Activated CD4-positive, alpha-beta T cell treated with anti-CD3 and anti-CD28 coated beads for 36 hours (primary cell): Measurements from ENCODE around the gene IGF2. TPM values are rescaled to one million over a fixed set of nuclear protein-coding genes. Genes with fewer than 3 reads are reported as not detected.

Source experiments
- ATAC-seq: fragments of 200-7000 bp; cut with Tn5 transposase; one replicate; pipeline ENCODE4 v1.10.0; 2021; ENCODE audit warnings: mild to moderate bottlenecking, moderate library complexity
- CTCF ChIA-PET: fragments of 350-600 bp; sonication (Branson Sonifier 250); formaldehyde crosslinking; loops from one replicate; lab custom pipeline; 2021; ENCODE audit warnings: antibody characterized with exemption; lab: Charles Lee
- POLR2A ChIA-PET: fragments of 350-600 bp; sonication (Branson Sonifier 250); formaldehyde crosslinking; loops from one replicate; lab custom pipeline; 2021; ENCODE audit warnings: antibody characterized with exemption, inconsistent platforms; lab: Charles Lee
- DNase-seq: peaks from one replicate; pipeline ENCODE4 v3.0.0-alpha.2; 2020
- H3K27ac Mint-ChIP-seq: one replicate; pipeline ENCODE4 v1.8.0; 2021; ENCODE audit warnings: mixed read lengths
- H3K27me3 Mint-ChIP-seq: one replicate; pipeline ENCODE4 v1.8.0; 2021; ENCODE audit warnings: mixed read lengths
- H3K36me3 Mint-ChIP-seq: one replicate; pipeline ENCODE4 v1.8.0; 2021; ENCODE audit warnings: low read depth, mixed read lengths
- H3K4me1 Mint-ChIP-seq: one replicate; pipeline ENCODE4 v1.8.0; 2021; ENCODE audit warnings: mixed read lengths
- H3K4me3 Mint-ChIP-seq: one replicate; pipeline ENCODE4 v1.8.0; 2021; ENCODE audit warnings: mild to moderate bottlenecking, moderate library complexity, mixed read lengths
- H3K9me3 Mint-ChIP-seq: one replicate; pipeline ENCODE4 v1.8.0; 2021; ENCODE audit warnings: low read depth, mixed read lengths
- intact Hi-C, 2 experiments: fragments of 100-400 bp; cut with DNase I in 1 of 2; cut with micrococcal nuclease in 1 of 2; formaldehyde crosslinking; loops; one replicate each; pipeline versions ENCODE4 v1.14.2 to v1.15.1; 2022 to 2024; cut with DNase I, micrococcal nuclease
- total RNA-seq, 2 experiments: library from RNA; stranded (reverse); gene quantifications; one replicate each; pipeline ENCODE4 v1.2.3, GENCODE V29; 2021

The IGF2 gene
- total RNA-seq, 2 experiments from 2014 or later, result 8.6 to 9.2 TPM

DNA sequence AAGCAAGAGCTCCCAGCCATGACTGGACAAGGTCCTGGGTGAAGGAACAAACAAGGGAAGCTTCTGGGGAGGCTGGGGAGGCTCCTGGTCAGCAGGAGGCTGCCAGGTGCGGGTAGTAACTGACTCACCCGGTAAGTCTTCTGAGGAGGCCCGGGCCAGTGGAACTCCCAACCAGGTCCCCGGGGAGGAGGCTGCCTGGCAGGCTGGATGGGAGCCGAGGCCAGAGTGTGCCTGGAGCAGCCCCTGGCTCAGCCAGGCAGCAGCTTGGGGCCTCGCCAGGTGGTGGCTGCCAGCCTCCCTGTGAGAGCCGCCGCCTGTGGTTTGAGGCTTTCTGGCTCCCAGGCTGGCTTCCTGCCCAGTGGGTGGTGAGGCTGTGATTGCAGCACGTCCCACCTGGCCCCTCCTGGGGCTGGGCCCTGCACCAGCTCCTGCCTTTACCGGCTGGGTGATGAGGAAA is 46.2 kb downstream of the IGF2 start:
- ChIA-PET CTCF (interaction anchor here (0.5 to 1.5 kb wide), 8 partner anchors 16 to 737 kb away, joined by 3 to 5 read pairs (median 4); no protein-coding TSS in a partner anchor), POLR2A (no interaction called here)
- ATAC-seq (peak; percentile 34), DNase-seq (peak; percentile 73)
- Mint-ChIP-seq H3K36me3 (no peaks in the 10 kb centered on the region), H3K27me3 (no peaks in the 10 kb centered on the region), H3K9me3 (no peaks in the 10 kb centered on the region), H3K27ac (no peak overlapping the region), H3K4me1 (peaks cover 9% of the 10 kb centered on the region), H3K4me3 (no peak overlapping the region)
- intact Hi-C loops, result no loop called here

DNA sequence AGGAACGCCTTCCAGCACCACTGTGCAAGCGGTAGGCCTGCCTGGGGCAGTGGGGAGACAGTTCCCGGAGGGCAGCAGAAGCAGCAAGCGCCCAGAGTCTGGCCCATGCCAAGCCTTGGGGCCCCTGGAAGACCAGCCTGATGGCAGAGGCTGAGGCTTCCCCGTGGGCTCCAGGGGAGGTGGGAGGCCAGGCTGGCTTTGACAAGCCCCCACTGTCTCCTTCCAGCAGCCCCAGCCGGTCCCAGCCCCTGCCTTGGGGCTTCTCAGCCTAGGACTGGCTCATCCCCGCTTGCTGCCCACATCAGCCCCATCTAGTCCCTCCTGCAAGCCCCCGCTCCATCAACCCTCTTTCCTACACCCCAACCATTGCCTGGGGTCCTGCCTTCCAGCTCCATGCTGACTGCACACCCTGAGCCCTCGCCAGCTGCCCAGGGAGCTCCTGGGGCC is 46.7 kb downstream of the IGF2 start:
- intact Hi-C loops, result no loop called here

GRCh38 chr11:2091786-2092463 is 47.3 kb downstream of the IGF2 start:
- intact Hi-C loops, result no loop called here
- Mint-ChIP-seq H3K27me3 (no peaks in the 10 kb centered on the region), H3K4me1 (peaks cover 9% of the 10 kb centered on the region), H3K36me3 (no peaks in the 10 kb centered on the region), H3K9me3 (no peaks in the 10 kb centered on the region), H3K4me3 (no peak overlapping the region), H3K27ac (no peak overlapping the region)
- CTCF ChIA-PET, result interaction anchor here (0.6 to 1.4 kb wide), 4 partner anchors 15 to 738 kb away, joined by 3 to 4 read pairs (median 4); no protein-coding TSS in a partner anchor
- ATAC-seq, result no peak
- POLR2A ChIA-PET, result no interaction called here
- no peak for DNase-seq

More for the DNA sequence above, 46.7 kb downstream of the IGF2 start:
- Mint-ChIP-seq H3K4me1 (peaks cover 9% of the 10 kb centered on the region), H3K27ac (no peak overlapping the region), H3K27me3 (no peaks in the 10 kb centered on the region), H3K36me3 (no peaks in the 10 kb centered on the region), H3K9me3 (no peaks in the 10 kb centered on the region), H3K4me3 (no peak overlapping the region)
- POLR2A ChIA-PET, result no interaction called here
- CTCF ChIA-PET, result interaction anchor here (0.6 to 1.5 kb wide), 6 partner anchors 15 to 737 kb away, joined by 3 to 5 read pairs (median 4); no protein-coding TSS in a partner anchor
- ATAC-seq (no peak), DNase-seq (no peak)

- ATAC-seq, result no peak
- POLR2A ChIA-PET, result no interaction called here
- no peak overlapping the region for H3K27ac Mint-ChIP-seq
- CTCF ChIA-PET, result interaction anchor here (1.1 kb wide), 1 partner anchor 14 kb away, joined by 3 read pairs; no protein-coding TSS in a partner anchor
- intact Hi-C loops, result no loop called here
- H3K27me3 Mint-ChIP-seq, result no peaks in the 10 kb centered on the region
- no peaks in the 10 kb centered on the region for H3K36me3 Mint-ChIP-seq
- no peaks in the 10 kb centered on the region for H3K9me3 Mint-ChIP-seq
- H3K4me1 Mint-ChIP-seq, result peaks cover 9% of the 10 kb centered on the region
- DNase-seq, result no peak
- no peak overlapping the region for H3K4me3 Mint-ChIP-seq
Observed at GRCh38 chr11:2091112-2091746, 48.0 kb downstream of the IGF2 start.

DNA sequence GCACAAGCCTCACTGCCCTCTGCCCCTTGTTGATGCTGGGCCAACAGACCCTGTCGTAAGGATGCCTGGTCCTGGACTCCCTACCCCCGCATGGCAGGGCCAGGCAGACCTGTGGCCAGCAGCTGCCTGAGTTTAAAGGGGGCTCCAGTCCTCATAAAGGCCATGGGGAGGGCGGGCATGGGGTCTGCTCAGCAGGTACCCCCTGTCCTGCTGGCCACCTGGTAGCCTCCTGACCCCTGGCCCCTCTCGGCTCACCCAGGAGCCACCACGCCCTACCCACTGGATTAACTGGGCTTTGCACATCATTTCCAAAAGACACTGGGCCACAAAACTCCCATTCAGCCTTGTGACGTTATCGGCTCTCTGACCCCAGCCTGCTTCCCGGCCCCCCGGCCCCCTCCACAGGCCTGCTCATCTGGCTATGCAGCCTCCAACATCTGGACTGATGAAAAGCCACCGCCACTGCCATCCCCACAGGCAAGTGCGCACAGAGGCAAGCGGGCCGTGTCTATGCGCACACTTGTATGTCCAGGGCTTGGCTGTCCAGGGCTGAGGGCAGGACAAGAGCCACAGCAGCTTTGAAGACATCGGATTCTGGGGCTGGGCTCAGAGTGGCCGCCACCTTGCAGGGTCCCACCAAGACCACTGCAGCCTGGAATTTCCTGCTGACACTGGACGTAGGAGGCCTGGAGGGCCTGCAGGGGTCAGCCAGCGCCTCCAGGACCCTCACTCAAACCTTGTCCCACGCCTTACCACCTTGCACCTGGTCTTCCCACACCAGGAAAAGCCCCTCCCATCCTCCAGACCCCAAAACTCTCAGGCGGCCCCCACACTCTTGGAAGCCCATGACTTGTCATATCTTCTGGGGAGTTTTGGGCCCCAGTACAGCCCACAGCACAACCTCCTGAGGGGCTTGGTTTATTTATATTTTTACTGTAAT is 48.7 kb downstream of the IGF2 start:
- ChIA-PET POLR2A (no interaction called here), CTCF (interaction anchor here (1.1 to 1.3 kb wide), 3 partner anchors 13 to 51 kb away, joined by 3 read pairs; no protein-coding TSS in a partner anchor)
- H3K27ac Mint-ChIP-seq, result no peak overlapping the region
- ATAC-seq (no peak), DNase-seq (no peak)
- H3K4me1 Mint-ChIP-seq, result peaks cover 9% of the 10 kb centered on the region
- no peak overlapping the region for H3K4me3 Mint-ChIP-seq
- H3K36me3 Mint-ChIP-seq, result no peaks in the 10 kb centered on the region
- no peaks in the 10 kb centered on the region for H3K9me3 Mint-ChIP-seq
- intact Hi-C loops, result no loop called here
- no peaks in the 10 kb centered on the region for H3K27me3 Mint-ChIP-seq

- H3K27ac Mint-ChIP-seq, result no peak overlapping the region
- peaks cover 3% of the 10 kb centered on the region for H3K27me3 Mint-ChIP-seq
- CTCF ChIA-PET, result interaction anchor here (1.1 to 1.5 kb wide), 3 partner anchors 9 to 52 kb away, joined by 3 to 6 read pairs (median 3); no protein-coding TSS in a partner anchor
- H3K9me3 Mint-ChIP-seq, result no peaks in the 10 kb centered on the region
- peak; percentile 66 for DNase-seq
- POLR2A ChIA-PET, result no interaction called here
- no peak overlapping the region for H3K4me3 Mint-ChIP-seq
- intact Hi-C loops, result loop anchor here in 1 of 2 experiments (1.0 kb wide), 1 partner anchor 12 kb away; no protein-coding TSS in a partner anchor
- H3K4me1 Mint-ChIP-seq, result peaks cover 9% of the 10 kb centered on the region
- ATAC-seq, result peak; percentile 99
- H3K36me3 Mint-ChIP-seq, result no peaks in the 10 kb centered on the region
Observed at GRCh38 chr11:2089536-2090165, 49.5 kb downstream of the IGF2 start.

DNA sequence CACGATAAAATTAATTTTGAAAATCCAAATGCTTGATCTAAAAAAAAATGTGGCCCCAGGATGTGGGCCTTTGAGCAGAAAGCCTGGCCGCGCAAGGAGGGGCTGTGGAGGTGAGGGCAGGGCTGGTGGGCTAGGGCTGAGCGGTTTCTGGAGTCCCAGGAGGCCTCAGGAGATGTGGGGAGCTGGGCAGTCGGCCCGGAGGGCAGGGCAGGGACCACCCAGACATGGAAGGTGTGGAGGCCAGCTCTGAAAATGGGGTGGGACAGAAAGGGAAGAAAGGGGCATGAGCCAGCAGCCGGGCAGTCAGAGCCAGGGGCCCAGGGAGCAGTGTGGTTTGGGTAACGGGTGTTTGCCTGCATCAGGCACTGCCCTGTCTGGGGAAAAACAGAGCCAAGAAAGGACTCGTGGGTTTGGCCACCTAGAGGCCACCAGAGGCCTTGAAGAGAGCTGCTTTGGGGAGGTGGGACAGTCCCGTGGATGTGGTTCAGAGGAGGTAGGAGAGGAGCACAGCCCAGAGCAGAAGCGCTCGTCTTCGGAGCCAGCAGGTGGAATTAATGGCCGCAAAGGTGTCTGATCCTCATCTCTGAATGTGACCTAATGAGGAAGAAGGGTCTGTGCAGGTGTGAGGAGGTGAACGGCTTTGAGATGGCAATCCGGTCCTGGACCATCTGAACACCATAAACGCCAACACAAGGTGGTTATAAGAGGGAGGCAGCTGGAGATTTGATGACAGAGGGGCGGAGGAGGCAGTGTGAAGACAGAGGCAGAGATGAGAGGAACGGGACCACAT is 50.2 kb downstream of the IGF2 start:
- H3K4me3 Mint-ChIP-seq, result no peak overlapping the region
- intact Hi-C loops, result loop anchor here in 1 of 2 experiments (1.0 kb wide), 1 partner anchor 12 kb away; no protein-coding TSS in a partner anchor
- H3K9me3 Mint-ChIP-seq, result peaks cover 7% of the 10 kb centered on the region
- CTCF ChIA-PET, result interaction anchor here (0.6 to 1.5 kb wide), 4 partner anchors 9 to 908 kb away, joined by 3 to 6 read pairs (median 4); no protein-coding TSS in a partner anchor
- ATAC-seq, result peak; percentile 46
- H3K4me1 Mint-ChIP-seq, result peaks cover 9% of the 10 kb centered on the region
- H3K36me3 Mint-ChIP-seq, result peaks cover 3% of the 10 kb centered on the region
- peaks cover 9% of the 10 kb centered on the region for H3K27me3 Mint-ChIP-seq
- DNase-seq, result peak; percentile 37
- H3K27ac Mint-ChIP-seq, result no peak overlapping the region
- POLR2A ChIA-PET, result no interaction called here

DNA sequence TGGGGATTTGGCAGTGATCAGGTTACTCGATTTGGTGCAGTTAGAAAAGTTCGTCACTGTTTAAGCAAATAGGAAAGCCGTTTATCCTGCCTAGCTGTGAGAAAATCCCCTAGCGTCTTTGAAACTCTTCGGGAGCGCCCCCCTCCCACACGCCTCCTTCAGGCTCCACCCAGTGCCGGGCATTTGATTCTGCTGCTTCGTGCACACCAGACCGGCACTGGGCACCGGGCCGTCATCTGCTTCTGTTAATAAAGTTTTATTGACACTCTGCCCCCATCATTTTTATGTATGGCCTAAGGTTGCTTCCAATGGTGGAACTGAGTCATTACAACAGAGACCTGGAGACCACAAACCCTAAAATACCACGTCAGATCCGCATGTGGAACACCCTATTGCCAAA is 50.9 kb downstream of the IGF2 start:
- ATAC-seq (no peak), DNase-seq (no peak)
- peaks cover 12% of the 10 kb centered on the region for H3K27me3 Mint-ChIP-seq
- POLR2A ChIA-PET, result no interaction called here
- peaks cover 9% of the 10 kb centered on the region for H3K9me3 Mint-ChIP-seq
- CTCF ChIA-PET, result interaction anchor here (1.5 kb wide), 1 partner anchor 8 kb away, joined by 6 read pairs; no protein-coding TSS in a partner anchor
- peaks cover 3% of the 10 kb centered on the region for H3K36me3 Mint-ChIP-seq
- intact Hi-C loops, result no loop called here
- H3K27ac Mint-ChIP-seq, result peak overlapping the region; percentile 19
- H3K4me1 Mint-ChIP-seq, result peaks cover 7% of the 10 kb centered on the region
- H3K4me3 Mint-ChIP-seq, result no peak overlapping the region

DNA sequence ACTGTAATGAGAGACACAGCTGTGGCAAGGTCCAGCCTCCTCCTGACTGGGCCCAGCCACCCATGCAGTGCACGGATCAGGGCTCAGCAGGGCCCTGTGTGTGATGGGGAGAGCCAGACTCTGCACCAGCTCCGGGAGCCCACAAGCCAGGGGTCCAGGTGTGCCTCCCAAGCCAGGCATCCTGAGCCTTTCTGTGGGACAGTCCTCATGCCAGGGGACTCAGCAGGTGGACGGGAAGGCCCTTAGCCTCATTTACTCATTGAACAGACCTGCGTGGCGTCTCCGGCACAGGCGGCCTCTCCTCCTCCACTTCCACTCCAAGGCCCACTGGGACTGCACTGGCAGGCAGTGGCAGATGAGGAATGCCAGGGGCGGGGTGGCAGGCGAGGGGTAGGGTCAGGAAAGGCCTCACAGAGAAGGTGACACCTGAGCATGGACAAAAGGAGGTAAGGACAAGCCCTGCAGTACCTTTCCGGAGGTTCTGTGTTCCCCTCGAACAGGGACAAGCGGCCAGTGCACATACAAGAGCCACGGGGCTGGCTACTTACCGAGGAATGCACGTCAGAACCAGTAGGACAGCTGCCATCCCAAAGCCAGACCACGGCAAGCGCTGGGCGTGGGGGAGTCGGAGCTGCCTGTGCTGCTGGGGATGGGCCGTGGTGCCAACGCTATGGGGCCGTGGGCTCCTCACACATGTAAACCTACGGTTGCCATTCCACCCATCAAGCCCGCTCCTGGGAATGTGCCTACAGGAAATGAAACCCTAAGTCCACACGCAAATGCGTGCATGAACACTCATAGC is 52.7 kb downstream of the IGF2 start:
- DNase-seq (no peak), ATAC-seq (no peak)
- Mint-ChIP-seq H3K27me3 (peaks cover 17% of the 10 kb centered on the region), H3K27ac (no peak overlapping the region), H3K9me3 (peaks cover 9% of the 10 kb centered on the region), H3K4me1 (no peaks in the 10 kb centered on the region), H3K36me3 (peaks cover 3% of the 10 kb centered on the region), H3K4me3 (no peak overlapping the region)
- ChIA-PET CTCF (interaction anchor here (0.6 kb wide), 1 partner anchor 70 kb away, joined by 6 read pairs; no protein-coding TSS in a partner anchor), POLR2A (no interaction called here)
- intact Hi-C loops, result no loop called here
